ENCODE results near the gene LRMDA.

GRCh38 chr10:75468612-75469005, 37.2 kb downstream of the LRMDA start:
- TF ChIP-seq CTCF (IDR thresholded peaks at IDR 0.05) (no peak), POLR2A (IDR thresholded peaks at IDR 0.05) (no peak)
